Astrocyte (in vitro differentiated cells and primary cell): ENCODE measurements around the gene CTBP2. TPM values are rescaled to one million over a fixed set of nuclear protein-coding genes. Genes with fewer than 3 reads are reported as not detected.
A peak's percentile ranks its signal among the peaks of the same experiment; 100 is the strongest.

Experiments
- DNase-seq: peaks from one replicate; pipeline ENCODE4 v3.0.0-alpha.2; 2010; ENCODE audit warnings: low read depth
- FAIRE-seq: peaks from 2 replicates; lab custom pipeline; 2011; peaks lifted over from hg19 to GRCh38; lab: Jason Lieb, UNC
- H2AFZ ChIP-seq: 2 replicates; pipeline ENCODE4 v1.6.0; 2012; ENCODE audit warnings: low read depth, low read length, inconsistent platforms
- H3K27ac ChIP-seq: 2 replicates; pipeline ENCODE4 v1.5.1; 2011; ENCODE audit warnings: low read depth, low read length, inconsistent platforms
- H3K27me3 ChIP-seq: 2 replicates; pipeline ENCODE4 v1.6.0; 2011; ENCODE audit warnings: low read length, inconsistent platforms; ENCODE audit not compliant: insufficient read depth
- H3K36me3 ChIP-seq: 2 replicates; pipeline ENCODE4 v1.5.1; 2011; ENCODE audit warnings: low read length, inconsistent platforms; ENCODE audit not compliant: insufficient read depth
- H3K4me1 ChIP-seq: 2 replicates; pipeline ENCODE4 v1.5.1; 2011; ENCODE audit warnings: low read length, inconsistent platforms; ENCODE audit not compliant: insufficient read depth
- H3K4me2 ChIP-seq: 2 replicates; pipeline ENCODE4 v1.6.0; 2012; ENCODE audit warnings: low read length, inconsistent platforms
- H3K4me3 ChIP-seq: 2 replicates; pipeline ENCODE4 v1.5.1; 2011; ENCODE audit warnings: low read depth, mild to moderate bottlenecking, low read length, inconsistent platforms; ENCODE audit not compliant: insufficient read depth
- H3K79me2 ChIP-seq: 2 replicates; pipeline ENCODE4 v1.6.0; 2012; ENCODE audit warnings: mild to moderate bottlenecking, low read length, inconsistent platforms; ENCODE audit not compliant: insufficient read depth
- H3K9ac ChIP-seq: 2 replicates; pipeline ENCODE4 v1.6.0; 2012; ENCODE audit warnings: mild to moderate bottlenecking, low read length, inconsistent platforms
- H3K9me3 ChIP-seq: 2 replicates; pipeline ENCODE4 v1.5.1; 2012; ENCODE audit warnings: low read depth, mild to moderate bottlenecking, low read length, inconsistent platforms; ENCODE audit not compliant: insufficient read depth
- H4K20me1 ChIP-seq: 2 replicates; pipeline ENCODE4 v1.6.0; 2012; ENCODE audit warnings: low read length, inconsistent platforms; ENCODE audit not compliant: insufficient read depth
- H3K27ac Mint-ChIP-seq: one replicate; pipeline ENCODE4 v1.8.0; 2021; ENCODE audit warnings: mild to moderate bottlenecking, mixed read lengths; ENCODE audit not compliant: unreplicated experiment
- H3K27me3 Mint-ChIP-seq: one replicate; pipeline ENCODE4 v1.8.0; 2021; ENCODE audit warnings: low read depth, mixed read lengths; ENCODE audit not compliant: unreplicated experiment
- H3K36me3 Mint-ChIP-seq: one replicate; pipeline ENCODE4 v1.8.0; 2021; ENCODE audit warnings: low read depth, mixed read lengths; ENCODE audit not compliant: unreplicated experiment
- H3K4me1 Mint-ChIP-seq: one replicate; pipeline ENCODE4 v1.8.0; 2021; ENCODE audit warnings: low read depth, mixed read lengths; ENCODE audit not compliant: unreplicated experiment
- H3K4me3 Mint-ChIP-seq: one replicate; pipeline ENCODE4 v1.8.0; 2021; ENCODE audit warnings: mild to moderate bottlenecking, moderate library complexity, mixed read lengths; ENCODE audit not compliant: unreplicated experiment
- H3K9me3 Mint-ChIP-seq: one replicate; pipeline ENCODE4 v1.8.0; 2021; ENCODE audit warnings: mild to moderate bottlenecking, mixed read lengths; ENCODE audit not compliant: unreplicated experiment
- CTCF ChIP-seq: IDR thresholded peaks from 2 replicates; pipeline ENCODE4 v1.5.1; 2011; ENCODE audit warnings: low read depth, mild to moderate bottlenecking, inconsistent platforms, low read length, moderate library complexity; ENCODE audit not compliant: insufficient read depth
- EZH2 ChIP-seq: IDR thresholded peaks from 2 replicates; pipeline ENCODE4 v1.6.1; 2012; ENCODE audit warnings: mild to moderate bottlenecking, low read length, inconsistent platforms; ENCODE audit not compliant: insufficient read depth
- total RNA-seq: library from RNA; stranded (reverse); gene quantifications from 2 replicates; pipeline ENCODE4 v1.2.1, GENCODE V29; 2021

The CTBP2 gene
- total RNA-seq, 1 donor from 2014 or later = 109 TPM

- DNase-seq (no peak), FAIRE-seq (no peak)
- Mint-ChIP-seq H3K27ac (no peak overlapping the region), H3K9me3 (no peaks in the 10 kb centered on the region), H3K36me3 (peaks cover 3% of the 10 kb centered on the region), H3K27me3 (no peaks in the 10 kb centered on the region), H3K4me3 (no peak overlapping the region), H3K4me1 (peaks cover 15% of the 10 kb centered on the region)
- H3K9ac ChIP-seq = no peak overlapping the region
- no peaks in the 10 kb centered on the region for H3K9me3 ChIP-seq
- no peak for TF ChIP-seq CTCF
- TF ChIP-seq EZH2 = no peak
- peaks cover 87% of the 10 kb centered on the region for H4K20me1 ChIP-seq
- H3K27me3 ChIP-seq = no peaks in the 10 kb centered on the region
- H3K36me3 ChIP-seq = no peaks in the 10 kb centered on the region
- H3K79me2 ChIP-seq = peaks cover 87% of the 10 kb centered on the region
- H2AFZ ChIP-seq = no peak overlapping the region
- peaks cover 3% of the 10 kb centered on the region for H3K4me1 ChIP-seq
- no peak overlapping the region for H3K27ac ChIP-seq
- H3K4me3 ChIP-seq = no peak overlapping the region
- H3K4me2 ChIP-seq = no peak overlapping the region
These were observed 210.8 kb downstream of the CTBP2 start for GRCh38 chr10:124949543-124949942.

GRCh38 chr10:124946945-124947344 lies 213.4 kb downstream of the CTBP2 start:
- H2AFZ ChIP-seq = no peak overlapping the region
- H3K79me2 ChIP-seq = peaks cover 94% of the 10 kb centered on the region
- no peaks in the 10 kb centered on the region for H3K27me3 ChIP-seq
- Mint-ChIP-seq H3K27ac (no peak overlapping the region), H3K36me3 (peaks cover 2% of the 10 kb centered on the region), H3K4me3 (no peak overlapping the region), H3K4me1 (peaks cover 30% of the 10 kb centered on the region), H3K27me3 (no peaks in the 10 kb centered on the region), H3K9me3 (no peaks in the 10 kb centered on the region)
- no peak overlapping the region for H3K9ac ChIP-seq
- no peak overlapping the region for H3K4me2 ChIP-seq
- H3K9me3 ChIP-seq = no peaks in the 10 kb centered on the region
- peaks cover 92% of the 10 kb centered on the region for H4K20me1 ChIP-seq
- H3K36me3 ChIP-seq = peaks cover 3% of the 10 kb centered on the region
- FAIRE-seq = no peak
- TF ChIP-seq EZH2 (no peak), CTCF (no peak)
- H3K27ac ChIP-seq = no peak overlapping the region
- no peak overlapping the region for H3K4me3 ChIP-seq
- H3K4me1 ChIP-seq = peaks cover 8% of the 10 kb centered on the region
- DNase-seq = no peak

- no peak for FAIRE-seq
- H3K4me1 Mint-ChIP-seq = peaks cover 30% of the 10 kb centered on the region
- H3K4me3 Mint-ChIP-seq = no peak overlapping the region
These were observed 215.4 kb downstream of the CTBP2 start for GRCh38 chr10:124944982-124945381.

More at GRCh38 chr10:124944982-124945381, 215.4 kb downstream of the CTBP2 start:
- Mint-ChIP-seq H3K27ac (peak overlapping the region; percentile 62), H3K27me3 (no peaks in the 10 kb centered on the region), H3K36me3 (peaks cover 2% of the 10 kb centered on the region), H3K9me3 (no peaks in the 10 kb centered on the region)
- Histone ChIP-seq H3K27me3 (no peaks in the 10 kb centered on the region), H3K9me3 (no peaks in the 10 kb centered on the region), H4K20me1 (peaks cover 95% of the 10 kb centered on the region), H3K79me2 (peaks cover 96% of the 10 kb centered on the region), H3K4me1 (peaks cover 8% of the 10 kb centered on the region), H3K9ac (no peak overlapping the region), H3K4me2 (no peak overlapping the region), H3K27ac (no peak overlapping the region), H2AFZ (no peak overlapping the region), H3K4me3 (no peak overlapping the region), H3K36me3 (peaks cover 3% of the 10 kb centered on the region)
- TF ChIP-seq EZH2 = no peak
- TF ChIP-seq CTCF = no peak
- DNase-seq = peak; percentile 64
